Tibial artery (tissue), 4 donors: ENCODE measurements around the gene FGF14.

ENCODE experiments used
- DNase-seq, 2 donors: peaks; one replicate each; pipeline ENCODE4 v3.0.0-alpha.2; 2019
- H3K27ac ChIP-seq, 2 donors: fragments of 200-600 bp; sonication (generic) in 1 of 2; 1 replicate in 1 of 2; 2 replicates in 1 of 2; pipeline ENCODE4 v1.5.1; 2018 to 2019; ENCODE audit warnings: mild to moderate bottlenecking in 1 of 2
- H3K27me3 ChIP-seq, 2 donors: fragments of 200-600 bp; sonication (generic) in 1 of 2; one replicate each; pipeline versions ENCODE4 v1.5.1 to v1.6.0; 2016 to 2019
- H3K36me3 ChIP-seq, 3 donors: fragments of 200-600 bp; sonication (generic) in 2 of 3; one replicate each; pipeline ENCODE4 v1.5.1; 2016 to 2019; ENCODE audit warnings: mild to moderate bottlenecking in 2 of 3
- H3K4me1 ChIP-seq, 4 donors: fragments of 200-600 bp; sonication (generic) in 2 of 4; 1 replicate in 3 of 4; 2 replicates in 1 of 4; pipeline ENCODE4 v1.5.1; 2016 to 2019
- H3K4me3 ChIP-seq, 2 donors: fragments of 200-600 bp; sonication (generic) in 1 of 2; 1 replicate in 1 of 2; 2 replicates in 1 of 2; pipeline ENCODE4 v1.5.1; 2018 to 2019; ENCODE audit warnings: mild to moderate bottlenecking in 2 of 2
- H3K9me3 ChIP-seq, 3 donors: fragments of 200-600 bp; sonication (generic) in 1 of 3; one replicate each; pipeline ENCODE4 v1.5.1; 2016 to 2019
- CTCF ChIP-seq, 2 experiments: fragments of 200-600 bp in 1 of 2; fragments of 450-650 bp in 1 of 2; IDR thresholded peaks; one replicate each; pipeline ENCODE4 v1.5.1; 2017 to 2019; ENCODE audit warnings: antibody characterized with exemption in 2 of 2, mild to moderate bottlenecking in 1 of 2, moderate library complexity in 1 of 2
- intact Hi-C: fragments of 100-400 bp; cut with DNase I; formaldehyde crosslinking; loops from one replicate; pipeline ENCODE4 v1.15.0; 2023; ENCODE audit warnings: low total_unique reads

Gene FGF14

GRCh38 chr13:101970341-101970740 lies 431.5 kb downstream of the FGF14 start:
- no peak overlapping the region for H3K27ac ChIP-seq
- no peak for TF ChIP-seq CTCF (IDR thresholded peaks at IDR 0.05)

GRCh38 chr13:101967781-101968180 lies 434.1 kb downstream of the FGF14 start:
- no peak overlapping the region for H3K27ac ChIP-seq
- no peak overlapping the region for H3K4me3 ChIP-seq
- no peaks in the 10 kb centered on the region for H3K4me1 ChIP-seq
- no peaks in the 10 kb centered on the region for H3K27me3 ChIP-seq
- no peaks in the 10 kb centered on the region for H3K36me3 ChIP-seq
- intact Hi-C loops, result no loop called here
- H3K9me3 ChIP-seq, result no peaks in the 10 kb centered on the region
- no peak for TF ChIP-seq CTCF (IDR thresholded peaks at IDR 0.05)
- no peak for DNase-seq

More at GRCh38 chr13:101970341-101970740, 431.5 kb downstream of the FGF14 start:
- no peak for DNase-seq
- H3K4me1 ChIP-seq, result no peaks in the 10 kb centered on the region
- intact Hi-C loops, result no loop called here
- H3K4me3 ChIP-seq, result no peak overlapping the region
- no peaks in the 10 kb centered on the region for H3K9me3 ChIP-seq
- no peaks in the 10 kb centered on the region for H3K27me3 ChIP-seq
- no peaks in the 10 kb centered on the region for H3K36me3 ChIP-seq

- no peak overlapping the region for H3K27ac ChIP-seq
- no peak for TF ChIP-seq CTCF (IDR thresholded peaks at IDR 0.05)
- H3K4me3 ChIP-seq, result no peak overlapping the region
- H3K9me3 ChIP-seq, result no peaks in the 10 kb centered on the region
- DNase-seq, result no peak
- no peaks in the 10 kb centered on the region for H3K4me1 ChIP-seq
- H3K27me3 ChIP-seq, result no peaks in the 10 kb centered on the region
- H3K36me3 ChIP-seq, result no peaks in the 10 kb centered on the region
- intact Hi-C loops, result no loop called here
Observed at GRCh38 chr13:101967216-101967615, 434.6 kb downstream of the FGF14 start.

GRCh38 chr13:101965096-101965495 lies 436.8 kb downstream of the FGF14 start:
- TF ChIP-seq CTCF (IDR thresholded peaks at IDR 0.05), result no peak
- H3K9me3 ChIP-seq, result no peaks in the 10 kb centered on the region
- H3K36me3 ChIP-seq, result no peaks in the 10 kb centered on the region
- no peaks in the 10 kb centered on the region for H3K27me3 ChIP-seq
- H3K27ac ChIP-seq, result no peak overlapping the region
- intact Hi-C loops, result no loop called here
- no peaks in the 10 kb centered on the region for H3K4me1 ChIP-seq
- no peak for DNase-seq
- H3K4me3 ChIP-seq, result no peak overlapping the region

GRCh38 chr13:101959016-101959415 lies 442.8 kb downstream of the FGF14 start:
- H3K4me3 ChIP-seq, result no peak overlapping the region
- no peaks in the 10 kb centered on the region for H3K4me1 ChIP-seq
- H3K36me3 ChIP-seq, result no peaks in the 10 kb centered on the region
- H3K27me3 ChIP-seq, result no peaks in the 10 kb centered on the region
- DNase-seq, result no peak
- no peak overlapping the region for H3K27ac ChIP-seq
- no peak for TF ChIP-seq CTCF (IDR thresholded peaks at IDR 0.05)
- intact Hi-C loops, result no loop called here
- no peaks in the 10 kb centered on the region for H3K9me3 ChIP-seq

GRCh38 chr13:101955764-101956163 lies 446.1 kb downstream of the FGF14 start:
- no peaks in the 10 kb centered on the region for H3K4me1 ChIP-seq
- no peak overlapping the region for H3K4me3 ChIP-seq
- H3K27me3 ChIP-seq, result no peaks in the 10 kb centered on the region
- no peaks in the 10 kb centered on the region for H3K36me3 ChIP-seq
- H3K9me3 ChIP-seq, result no peaks in the 10 kb centered on the region
- intact Hi-C loops, result no loop called here
- H3K27ac ChIP-seq, result no peak overlapping the region
- no peak for TF ChIP-seq CTCF (IDR thresholded peaks at IDR 0.05)
- no peak for DNase-seq
